Effector memory CD8-positive, alpha-beta T cell (primary cell): Measurements from ENCODE around the gene STAB1.
A peak's percentile ranks its signal among the peaks of the same experiment; 100 is the strongest.

Experiments used
- ATAC-seq: fragments of 150-1000 bp; cut with Tn5 transposase; replicated peaks from 2 replicates; pipeline ENCODE4 v1.10.0; 2021; ENCODE audit warnings: mild to moderate bottlenecking, moderate library complexity
- DNase-seq, 3 experiments: peaks; one replicate each; pipeline ENCODE4 v3.0.0; 2021
- H3K27ac Mint-ChIP-seq, 2 donors: one replicate each; pipeline ENCODE4 v1.8.0; 2022; ENCODE audit warnings: mild to moderate bottlenecking in 2 of 2, mixed read lengths in 2 of 2, moderate library complexity in 2 of 2
- H3K27me3 Mint-ChIP-seq, 2 donors: one replicate each; pipeline ENCODE4 v1.8.0; 2022; ENCODE audit warnings: mixed read lengths in 2 of 2
- H3K36me3 Mint-ChIP-seq: one replicate; pipeline ENCODE4 v1.8.0; 2022; ENCODE audit warnings: mild to moderate bottlenecking, moderate library complexity, mixed read lengths; ENCODE audit not compliant: insufficient read depth
- H3K4me1 Mint-ChIP-seq, 2 donors: one replicate each; pipeline ENCODE4 v1.8.0; 2022; ENCODE audit warnings: low read depth in 2 of 2, mixed read lengths in 2 of 2
- H3K4me3 Mint-ChIP-seq, 2 donors: one replicate each; pipeline ENCODE4 v1.8.0; 2022; ENCODE audit warnings: mild to moderate bottlenecking in 2 of 2, mixed read lengths in 2 of 2, moderate library complexity in 2 of 2
- H3K9me3 Mint-ChIP-seq, 2 donors: one replicate each; pipeline ENCODE4 v1.8.0; 2022; ENCODE audit warnings: mixed read lengths in 2 of 2

STAB1 gene

GRCh38 chr3:52532838-52533622, 37.9 kb downstream of the STAB1 start:
- H3K27ac Mint-ChIP-seq, result peak overlapping the region; percentile 62 to 91
- ATAC-seq (no peak), DNase-seq (peak in 1 of 3 experiments; percentile 21)

GRCh38 chr3:52533623-52534280, 38.6 kb downstream of the STAB1 start, which contains the start of gene NT5DC2:
TSS of gene NT5DC2 (minus strand) at chr3:52533857. CDS start at chr3:52533737, 120 bp downstream.
- peaks cover 22 to 41% of the 10 kb centered on the region in 2 donors for H3K4me1 Mint-ChIP-seq
- peak within 1 kb of the TSS; percentile 74 to 93 for H3K4me3 Mint-ChIP-seq
- H3K9me3 Mint-ChIP-seq, result no peaks in the 10 kb centered on the region
- no peaks in the 10 kb centered on the region for H3K27me3 Mint-ChIP-seq
- DNase-seq (peak in 2 of 3 experiments; percentile 31 to 52), ATAC-seq (peak; percentile 28)
- H3K27ac Mint-ChIP-seq, result peak within 1 kb of the TSS; percentile 62 to 91
- peaks cover 23% of the 10 kb centered on the region for H3K36me3 Mint-ChIP-seq

More at GRCh38 chr3:52532838-52533622, 37.9 kb downstream of the STAB1 start:
- Mint-ChIP-seq H3K36me3 (peaks cover 22% of the 10 kb centered on the region), H3K4me3 (peak overlapping the region; percentile 74 to 86), H3K27me3 (no peaks in the 10 kb centered on the region), H3K4me1 (peaks cover 18 to 36% of the 10 kb centered on the region in 2 donors), H3K9me3 (no peaks in the 10 kb centered on the region)

- peaks cover 29 to 48% of the 10 kb centered on the region in 2 donors for H3K4me1 Mint-ChIP-seq
- H3K4me3 Mint-ChIP-seq, result peak overlapping the region; percentile 70 to 93
- no peaks in the 10 kb centered on the region for H3K27me3 Mint-ChIP-seq
- no peaks in the 10 kb centered on the region for H3K9me3 Mint-ChIP-seq
- ATAC-seq (no peak), DNase-seq (no peak)
- H3K27ac Mint-ChIP-seq, result peak overlapping the region in 1 of 2 donors; percentile 81
- H3K36me3 Mint-ChIP-seq, result peaks cover 30% of the 10 kb centered on the region
Observed at GRCh38 chr3:52534281-52535183, 39.4 kb downstream of the STAB1 start.

GRCh38 chr3:52535411-52536111, 40.4 kb downstream of the STAB1 start:
- DNase-seq, result no peak
- ATAC-seq, result no peak
- H3K9me3 Mint-ChIP-seq, result no peaks in the 10 kb centered on the region
- peak overlapping the region; percentile 94 to 99 for H3K27ac Mint-ChIP-seq
- no peaks in the 10 kb centered on the region for H3K27me3 Mint-ChIP-seq
- H3K4me3 Mint-ChIP-seq, result peak overlapping the region; percentile 93 to 99
- peaks cover 33 to 49% of the 10 kb centered on the region in 2 donors for H3K4me1 Mint-ChIP-seq
- peaks cover 31% of the 10 kb centered on the region for H3K36me3 Mint-ChIP-seq

GRCh38 chr3:52536112-52536368, 40.9 kb downstream of the STAB1 start:
- H3K4me1 Mint-ChIP-seq, result peaks cover 33 to 49% of the 10 kb centered on the region in 2 donors
- peak overlapping the region; percentile 93 to 99 for H3K4me3 Mint-ChIP-seq
- peak overlapping the region; percentile 94 to 99 for H3K27ac Mint-ChIP-seq
- ATAC-seq, result no peak
- peaks cover 36% of the 10 kb centered on the region for H3K36me3 Mint-ChIP-seq
- no peaks in the 10 kb centered on the region for H3K27me3 Mint-ChIP-seq
- no peaks in the 10 kb centered on the region for H3K9me3 Mint-ChIP-seq
- no peak for DNase-seq

GRCh38 chr3:52536369-52537164, 41.4 kb downstream of the STAB1 start, which contains the start of gene UQCC5:
TSS of gene UQCC5 (plus strand) at chr3:52536605. CDS start at chr3:52536756, 151 bp downstream.
- Mint-ChIP-seq H3K27me3 (no peaks in the 10 kb centered on the region), H3K36me3 (peaks cover 39% of the 10 kb centered on the region), H3K4me3 (peak within 1 kb of the TSS; percentile 93 to 99), H3K4me1 (peaks cover 33 to 49% of the 10 kb centered on the region in 2 donors), H3K9me3 (no peaks in the 10 kb centered on the region), H3K27ac (peak within 1 kb of the TSS; percentile 94 to 99)
- DNase-seq (peak; percentile 93 to 96 (median 94)), ATAC-seq (peak; percentile 88)

- DNase-seq (no peak), ATAC-seq (no peak)
- Mint-ChIP-seq H3K4me3 (peak overlapping the region; percentile 93 to 99), H3K27me3 (no peaks in the 10 kb centered on the region), H3K9me3 (no peaks in the 10 kb centered on the region), H3K27ac (peak overlapping the region; percentile 94 to 99), H3K4me1 (peaks cover 33 to 48% of the 10 kb centered on the region in 2 donors), H3K36me3 (peaks cover 35% of the 10 kb centered on the region)
Observed at GRCh38 chr3:52537165-52537620, 42.1 kb downstream of the STAB1 start.

GRCh38 chr3:52537726-52538421, 42.7 kb downstream of the STAB1 start:
- DNase-seq, result no peak
- H3K27ac Mint-ChIP-seq, result peak overlapping the region; percentile 94 to 99
- H3K4me3 Mint-ChIP-seq, result peak overlapping the region; percentile 93 to 99
- H3K9me3 Mint-ChIP-seq, result no peaks in the 10 kb centered on the region
- H3K36me3 Mint-ChIP-seq, result peaks cover 30% of the 10 kb centered on the region
- no peaks in the 10 kb centered on the region for H3K27me3 Mint-ChIP-seq
- peaks cover 33 to 43% of the 10 kb centered on the region in 2 donors for H3K4me1 Mint-ChIP-seq
- no peak for ATAC-seq

GRCh38 chr3:52539010-52539653, 44.0 kb downstream of the STAB1 start:
- no peaks in the 10 kb centered on the region for H3K27me3 Mint-ChIP-seq

GRCh38 chr3:52541050-52541449, 45.9 kb downstream of the STAB1 start:
- H3K4me1 Mint-ChIP-seq, result peaks cover 31 to 33% of the 10 kb centered on the region in 2 donors
- no peak overlapping the region for H3K4me3 Mint-ChIP-seq
- no peak for ATAC-seq
- H3K27ac Mint-ChIP-seq, result no peak overlapping the region
- no peaks in the 10 kb centered on the region for H3K27me3 Mint-ChIP-seq
- no peaks in the 10 kb centered on the region for H3K9me3 Mint-ChIP-seq
- peaks cover 30% of the 10 kb centered on the region for H3K36me3 Mint-ChIP-seq
- no peak for DNase-seq

More at GRCh38 chr3:52539010-52539653, 44.0 kb downstream of the STAB1 start:
- DNase-seq (no peak), ATAC-seq (no peak)
- Mint-ChIP-seq H3K4me1 (peaks cover 33 to 43% of the 10 kb centered on the region in 2 donors), H3K27ac (peak overlapping the region; percentile 77 to 94), H3K9me3 (no peaks in the 10 kb centered on the region), H3K36me3 (peaks cover 29% of the 10 kb centered on the region), H3K4me3 (peak overlapping the region; percentile 15 to 26)

- no peaks in the 10 kb centered on the region for H3K27me3 Mint-ChIP-seq
- H3K36me3 Mint-ChIP-seq, result peaks cover 30% of the 10 kb centered on the region
- peak overlapping the region; percentile 65 to 79 for H3K27ac Mint-ChIP-seq
Observed at GRCh38 chr3:52544937-52545336, 49.8 kb downstream of the STAB1 start.

More at GRCh38 chr3:52544937-52545336, 49.8 kb downstream of the STAB1 start:
- ATAC-seq (no peak), DNase-seq (no peak)
- H3K4me3 Mint-ChIP-seq, result no peak overlapping the region
- H3K4me1 Mint-ChIP-seq, result peaks cover under 1 to 5% of the 10 kb centered on the region in 2 donors
- H3K9me3 Mint-ChIP-seq, result no peaks in the 10 kb centered on the region
